Measurements from ENCODE around the gene LRP8.

LRP8 gene

GRCh38 chr1:53214376-53214940, 113.4 kb downstream of the LRP8 start:
- no peak overlapping the region for H3K4me2 ChIP-seq (ENCODE audit: low read depth, low read length, poor library complexity, severe bottlenecking)
- H3K9me3 ChIP-seq (ENCODE audit: insufficient read depth, low read depth, low read length), result no peaks in the 10 kb centered on the region
- H3K79me2 ChIP-seq (ENCODE audit: insufficient read depth, low read length), result peaks cover 14% of the 10 kb centered on the region
- H3F3A ChIP-seq (ENCODE audit: low read depth), result no peaks in the 10 kb centered on the region
- TF ChIP-seq CTCF (conservative IDR thresholded peaks at IDR 0.05; ENCODE audit: low read length), result no peak
- TF ChIP-seq EZH2phosphoT487 (IDR thresholded peaks at IDR 0.05; ENCODE audit: borderline replicate concordance), result no peak
- H2AFZ ChIP-seq (ENCODE audit: low read length), result no peak overlapping the region
- H3K36me3 ChIP-seq (ENCODE audit: insufficient read depth, low read length), result peaks cover 31% of the 10 kb centered on the region; the same call in 1 of the 2 replicates
- no peaks in the 10 kb centered on the region for H4K20me1 ChIP-seq (ENCODE audit: insufficient read depth, low read length, poor library complexity, severe bottlenecking)
- peaks cover 9% of the 10 kb centered on the region for H3K4me1 ChIP-seq (ENCODE audit: insufficient read depth, low read length, poor library complexity, severe bottlenecking)
- no peak overlapping the region for H3K9ac ChIP-seq (ENCODE audit: low read depth, low read length, poor library complexity, severe bottlenecking)
- H3K9me2 ChIP-seq (replicated peaks; ENCODE audit: low read depth, low read length), result no peaks in the 10 kb centered on the region
- no peaks in the 10 kb centered on the region for H3K27me3 ChIP-seq (ENCODE audit: insufficient read depth, low read length, poor library complexity, severe bottlenecking)
- H3K4me3 ChIP-seq (ENCODE audit: low read length, poor library complexity, severe bottlenecking), result no peak overlapping the region

- peaks cover 12% of the 10 kb centered on the region; the same call in 1 of the 2 replicates for H3K9me3 ChIP-seq (ENCODE audit: insufficient read depth, low read depth, low read length)
- H3K36me3 ChIP-seq (ENCODE audit: insufficient read depth, low read length), result peaks cover 48% of the 10 kb centered on the region; the same call in 1 of the 2 replicates
Measured at GRCh38 chr1:53210954-53211353, 116.9 kb downstream of the LRP8 start.

GRCh38 chr1:53210352-53210751, 117.5 kb downstream of the LRP8 start:
- Histone ChIP-seq H3K9me3 (ENCODE audit: insufficient read depth, low read depth, low read length) (peaks cover 14% of the 10 kb centered on the region; the same call in 1 of the 2 replicates), H4K20me1 (ENCODE audit: insufficient read depth, low read length, poor library complexity, severe bottlenecking) (no peaks in the 10 kb centered on the region), H3K36me3 (ENCODE audit: insufficient read depth, low read length) (peaks cover 52% of the 10 kb centered on the region; the same call in 1 of the 2 replicates), H3F3A (ENCODE audit: low read depth) (no peaks in the 10 kb centered on the region), H3K9me2 (replicated peaks; ENCODE audit: low read depth, low read length) (no peaks in the 10 kb centered on the region), H3K9ac (ENCODE audit: low read depth, low read length, poor library complexity, severe bottlenecking) (no peak overlapping the region), H3K4me2 (ENCODE audit: low read depth, low read length, poor library complexity, severe bottlenecking) (no peak overlapping the region), H3K79me2 (ENCODE audit: insufficient read depth, low read length) (no peaks in the 10 kb centered on the region), H2AFZ (ENCODE audit: low read length) (no peak overlapping the region), H3K4me3 (ENCODE audit: low read length, poor library complexity, severe bottlenecking) (no peak overlapping the region), H3K4me1 (ENCODE audit: insufficient read depth, low read length, poor library complexity, severe bottlenecking) (no peaks in the 10 kb centered on the region), H3K27me3 (ENCODE audit: insufficient read depth, low read length, poor library complexity, severe bottlenecking) (no peaks in the 10 kb centered on the region)
- TF ChIP-seq EZH2phosphoT487 (IDR thresholded peaks at IDR 0.05; ENCODE audit: borderline replicate concordance) (no peak), CTCF (conservative IDR thresholded peaks at IDR 0.05; ENCODE audit: low read length) (no peak)

More at GRCh38 chr1:53210954-53211353, 116.9 kb downstream of the LRP8 start:
- Histone ChIP-seq H3K9me2 (replicated peaks; ENCODE audit: low read depth, low read length) (no peaks in the 10 kb centered on the region), H3K4me3 (ENCODE audit: low read length, poor library complexity, severe bottlenecking) (no peak overlapping the region), H3K4me1 (ENCODE audit: insufficient read depth, low read length, poor library complexity, severe bottlenecking) (no peaks in the 10 kb centered on the region), H3K79me2 (ENCODE audit: insufficient read depth, low read length) (no peaks in the 10 kb centered on the region), H3F3A (ENCODE audit: low read depth) (no peaks in the 10 kb centered on the region), H3K9ac (ENCODE audit: low read depth, low read length, poor library complexity, severe bottlenecking) (no peak overlapping the region), H3K4me2 (ENCODE audit: low read depth, low read length, poor library complexity, severe bottlenecking) (no peak overlapping the region), H2AFZ (ENCODE audit: low read length) (no peak overlapping the region), H4K20me1 (ENCODE audit: insufficient read depth, low read length, poor library complexity, severe bottlenecking) (no peaks in the 10 kb centered on the region), H3K27me3 (ENCODE audit: insufficient read depth, low read length, poor library complexity, severe bottlenecking) (no peaks in the 10 kb centered on the region)
- no peak for TF ChIP-seq EZH2phosphoT487 (IDR thresholded peaks at IDR 0.05; ENCODE audit: borderline replicate concordance)
- TF ChIP-seq CTCF (conservative IDR thresholded peaks at IDR 0.05; ENCODE audit: low read length), result no peak
